Mesothelial cell of epicardium (in vitro differentiated cells): ENCODE measurements around the gene GUCY2C. TPM values are rescaled to one million over a fixed set of nuclear protein-coding genes. Genes with fewer than 3 reads are reported as not detected.

Experiments used
- DNase-seq, 2 experiments: peaks; one replicate each; pipeline ENCODE4 v3.0.0; 2021; ENCODE audit warnings: low spot score in 2 of 2; ENCODE audit not compliant: unreplicated experiment in 2 of 2
- H3K27ac Mint-ChIP-seq: 2 replicates; pipeline ENCODE4 v1.8.0; 2021; ENCODE audit warnings: mixed read lengths
- H3K27me3 Mint-ChIP-seq: 2 replicates; pipeline ENCODE4 v1.8.0; 2021; ENCODE audit warnings: low read depth, mixed read lengths
- H3K36me3 Mint-ChIP-seq: 2 replicates; pipeline ENCODE4 v1.8.0; 2021; ENCODE audit warnings: mixed read lengths
- H3K4me1 Mint-ChIP-seq: 2 replicates; pipeline ENCODE4 v1.8.0; 2021; ENCODE audit warnings: mixed read lengths
- H3K4me3 Mint-ChIP-seq: 2 replicates; pipeline ENCODE4 v1.8.0; 2021; ENCODE audit warnings: mild to moderate bottlenecking, moderate library complexity, mixed read lengths
- H3K9me3 Mint-ChIP-seq: 2 replicates; pipeline ENCODE4 v1.8.0; 2021; ENCODE audit warnings: mixed read lengths
- CTCF ChIP-seq: fragments of 200-600 bp; sonication (generic); IDR thresholded peaks from one replicate; pipeline ENCODE4 v1.5.0; 2021; ENCODE audit warnings: antibody characterized with exemption; ENCODE audit not compliant: unreplicated experiment
- total RNA-seq: library from RNA; stranded (reverse); gene quantifications from 3 replicates; pipeline ENCODE4 v1.2.1, GENCODE V29; 2021

GUCY2C gene
- total RNA-seq, 1 donor from 2014 or later: 0.09 TPM

GRCh38 chr12:14701809-14702568 is 5.6 kb upstream of the GUCY2C start:
- no peak overlapping the region for H3K4me3 Mint-ChIP-seq
- H3K36me3 Mint-ChIP-seq: no peaks in the 10 kb centered on the region
- H3K9me3 Mint-ChIP-seq: peaks cover 10% of the 10 kb centered on the region
- no peak for DNase-seq
- no peaks in the 10 kb centered on the region for H3K4me1 Mint-ChIP-seq
- no peak for TF ChIP-seq CTCF
- H3K27me3 Mint-ChIP-seq: peaks cover 10% of the 10 kb centered on the region
- H3K27ac Mint-ChIP-seq: no peak overlapping the region

- no peak overlapping the region for H3K4me3 Mint-ChIP-seq
- no peaks in the 10 kb centered on the region for H3K36me3 Mint-ChIP-seq
- H3K27ac Mint-ChIP-seq: no peak overlapping the region
- no peak for DNase-seq
- no peaks in the 10 kb centered on the region for H3K4me1 Mint-ChIP-seq
- no peaks in the 10 kb centered on the region for H3K27me3 Mint-ChIP-seq
- TF ChIP-seq CTCF: no peak
- peaks cover 10% of the 10 kb centered on the region for H3K9me3 Mint-ChIP-seq
Observed at GRCh38 chr12:14700935-14701334, 4.5 kb upstream of the GUCY2C start.

GRCh38 chr12:14699923-14700322 is 3.5 kb upstream of the GUCY2C start:
- Mint-ChIP-seq H3K9me3 (peaks cover 9% of the 10 kb centered on the region), H3K27me3 (no peaks in the 10 kb centered on the region), H3K36me3 (no peaks in the 10 kb centered on the region), H3K27ac (no peak overlapping the region), H3K4me1 (no peaks in the 10 kb centered on the region), H3K4me3 (no peak overlapping the region)
- no peak for DNase-seq
- no peak for TF ChIP-seq CTCF

- Mint-ChIP-seq H3K4me3 (no peak overlapping the region), H3K4me1 (no peaks in the 10 kb centered on the region), H3K27me3 (no peaks in the 10 kb centered on the region), H3K27ac (no peak overlapping the region), H3K9me3 (peaks cover 5% of the 10 kb centered on the region), H3K36me3 (no peaks in the 10 kb centered on the region)
- no peak for TF ChIP-seq CTCF
- DNase-seq: no peak
Observed at GRCh38 chr12:14698555-14698954, 2.2 kb upstream of the GUCY2C start.

GRCh38 chr12:14695715-14696141 is 671 bp downstream of the GUCY2C start:
- Mint-ChIP-seq H3K36me3 (no peaks in the 10 kb centered on the region), H3K4me1 (no peaks in the 10 kb centered on the region), H3K27ac (no peak overlapping the region), H3K9me3 (peaks cover 5% of the 10 kb centered on the region), H3K27me3 (no peaks in the 10 kb centered on the region), H3K4me3 (no peak overlapping the region)
- DNase-seq: no peak
- TF ChIP-seq CTCF: no peak
